Caco-2 (cell line): ENCODE data around the gene HACD2. TPM values are rescaled to one million over a fixed set of nuclear protein-coding genes. Genes with fewer than 3 reads are reported as not detected.

Source experiments
- BruUV-seq: library from RNA; stranded (reverse); fragments of 400-500 nt; replicated peaks from 2 replicates; lab custom pipeline; 2021; lab: Mats Ljungman, UMichigan
- CTCF ChIA-PET: fragments of 300-600 bp; sonication (Branson Sonifier 250); formaldehyde crosslinking; loops from one replicate; lab custom pipeline; 2022; ENCODE audit warnings: antibody characterized with exemption; lab: Charles Lee
- POLR2A ChIA-PET: fragments of 300-600 bp; sonication (Branson Sonifier 250); formaldehyde crosslinking; loops from one replicate; lab custom pipeline; 2022; ENCODE audit warnings: antibody characterized with exemption; lab: Charles Lee
- DNase-seq, 2 experiments: peaks; one replicate each; pipeline versions ENCODE4 v3.0.0 to v3.0.0-alpha.2; 2020 to 2022
- H3K27me3 ChIP-seq: replicated peaks from 2 replicates; pipeline ENCODE4 v1.6.0; 2011; ENCODE audit warnings: low read length; ENCODE audit not compliant: control insufficient read depth, insufficient read depth
- H3K36me3 ChIP-seq: 2 replicates; pipeline ENCODE4 v1.5.1; 2011; ENCODE audit warnings: low read length; ENCODE audit not compliant: control insufficient read depth, insufficient read depth
- H3K4me1 ChIP-seq: fragments of 250-450 bp; sonication (Bioruptor Pico); 2 replicates; pipeline ENCODE4 v1.5.1; 2020; ENCODE audit warnings: mild to moderate bottlenecking
- H3K4me3 ChIP-seq: 2 replicates; pipeline ENCODE4 v1.5.1; 2011; ENCODE audit warnings: low read depth, mild to moderate bottlenecking, control low read depth, low read length
- H3K9me3 ChIP-seq: fragments of 250-450 bp; sonication (Bioruptor Pico); 2 replicates; pipeline ENCODE4 v1.5.1; 2020; ENCODE audit warnings: mild to moderate bottlenecking, moderate library complexity
- H3K27ac Mint-ChIP-seq: one replicate; pipeline ENCODE4 v1.8.0; 2022; ENCODE audit warnings: mixed read lengths; ENCODE audit not compliant: unreplicated experiment
- H3K27me3 Mint-ChIP-seq: one replicate; pipeline ENCODE4 v1.8.0; 2022; ENCODE audit warnings: mixed read lengths; ENCODE audit not compliant: insufficient read depth, unreplicated experiment
- H3K36me3 Mint-ChIP-seq: one replicate; pipeline ENCODE4 v1.8.0; 2022; ENCODE audit warnings: mild to moderate bottlenecking, mixed read lengths; ENCODE audit not compliant: insufficient read depth, unreplicated experiment
- H3K4me1 Mint-ChIP-seq: one replicate; pipeline ENCODE4 v1.8.0; 2022; ENCODE audit warnings: low read depth, mixed read lengths; ENCODE audit not compliant: unreplicated experiment
- H3K4me3 Mint-ChIP-seq: one replicate; pipeline ENCODE4 v1.8.0; 2022; ENCODE audit warnings: mild to moderate bottlenecking, moderate library complexity, mixed read lengths; ENCODE audit not compliant: unreplicated experiment
- H3K9me3 Mint-ChIP-seq: one replicate; pipeline ENCODE4 v1.8.0; 2022; ENCODE audit warnings: mixed read lengths; ENCODE audit not compliant: unreplicated experiment
- CTCF ChIP-seq, 2 experiments: fragments of 200-600 bp in 1 of 2; IDR thresholded peaks; 1 replicate in 1 of 2; 2 replicates in 1 of 2; pipeline versions ENCODE4 v1.5.1 to v1.8.0; 2011 to 2022; ENCODE audit warnings: antibody characterized with exemption in 1 of 2, control low read depth in 1 of 2, inconsistent platforms in 1 of 2, low read depth in 1 of 2, low read length in 1 of 2, mild to moderate bottlenecking in 1 of 2, moderate library complexity in 1 of 2; ENCODE audit not compliant: insufficient read depth in 1 of 2, severe bottlenecking in 1 of 2, unreplicated experiment in 1 of 2
- intact Hi-C: fragments of 100-400 bp; cut with micrococcal nuclease; formaldehyde crosslinking; loops from one replicate; pipeline ENCODE4 v1.10.0; 2022; ENCODE audit not compliant: unreplicated experiment
- total RNA-seq: library from RNA; stranded (reverse); gene quantifications from 2 replicates; pipeline ENCODE4 v1.2.3, GENCODE V29; 2022

HACD2 gene
- total RNA-seq, 1 experiment from 2014 or later = 92.5 TPM

- intact Hi-C loops = loop anchor here (2.0 kb wide), 1 partner anchor 44 kb away; the partner anchor contains the start of gene HACD2
- Histone ChIP-seq H3K27me3 (no peaks in the 10 kb centered on the region), H3K4me3 (no peak overlapping the region), H3K4me1 (peaks cover 6% of the 10 kb centered on the region; the same call in 1 of the 2 replicates), H3K9me3 (no peaks in the 10 kb centered on the region), H3K36me3 (no peaks in the 10 kb centered on the region)
- Mint-ChIP-seq H3K27ac (no peak overlapping the region), H3K36me3 (no peaks in the 10 kb centered on the region), H3K4me1 (peaks cover 14% of the 10 kb centered on the region), H3K27me3 (no peaks in the 10 kb centered on the region), H3K4me3 (no peak overlapping the region), H3K9me3 (no peaks in the 10 kb centered on the region)
- POLR2A ChIA-PET = no interaction called here
- CTCF ChIA-PET = no interaction called here
- BruUV-seq = no TSS peak
- no peak for DNase-seq
- no peak for TF ChIP-seq CTCF (IDR thresholded peaks at IDR 0.05; ENCODE audit: insufficient read depth in 1 of 2, low read depth in 1 of 2, low read length in 1 of 2, severe bottlenecking in 1 of 2, unreplicated experiment in 1 of 2)
Observed at GRCh38 chr3:123628996-123629746, 44.3 kb upstream of the HACD2 start.

GRCh38 chr3:123627673-123628670 lies 43.1 kb upstream of the HACD2 start:
- Mint-ChIP-seq H3K4me1 (peaks cover 17% of the 10 kb centered on the region), H3K36me3 (no peaks in the 10 kb centered on the region), H3K4me3 (no peak overlapping the region), H3K27ac (no peak overlapping the region), H3K27me3 (no peaks in the 10 kb centered on the region), H3K9me3 (no peaks in the 10 kb centered on the region)
- intact Hi-C loops = loop anchor here (2.0 kb wide), 1 partner anchor 43 kb away; the partner anchor contains the start of gene HACD2
- DNase-seq = no peak
- Histone ChIP-seq H3K36me3 (no peaks in the 10 kb centered on the region), H3K27me3 (no peaks in the 10 kb centered on the region), H3K4me3 (no peak overlapping the region), H3K9me3 (no peaks in the 10 kb centered on the region), H3K4me1 (peaks cover 6% of the 10 kb centered on the region; the same call in 1 of the 2 replicates)
- TF ChIP-seq CTCF (IDR thresholded peaks at IDR 0.05; ENCODE audit: insufficient read depth in 1 of 2, low read depth in 1 of 2, low read length in 1 of 2, severe bottlenecking in 1 of 2, unreplicated experiment in 1 of 2) = no peak
- CTCF ChIA-PET = no interaction called here
- POLR2A ChIA-PET = no interaction called here
- no TSS peak for BruUV-seq

- ChIA-PET CTCF (no interaction called here), POLR2A (no interaction called here)
- no TSS peak for BruUV-seq
- intact Hi-C loops = no loop called here
- H3K27ac Mint-ChIP-seq = no peak overlapping the region
- no peaks in the 10 kb centered on the region for H3K27me3 ChIP-seq
- no peak for DNase-seq
- H3K9me3 Mint-ChIP-seq = no peaks in the 10 kb centered on the region
- no peaks in the 10 kb centered on the region for H3K4me1 ChIP-seq
- H3K36me3 ChIP-seq = no peaks in the 10 kb centered on the region
- no peak for TF ChIP-seq CTCF (IDR thresholded peaks at IDR 0.05; ENCODE audit: insufficient read depth in 1 of 2, low read depth in 1 of 2, low read length in 1 of 2, severe bottlenecking in 1 of 2, unreplicated experiment in 1 of 2)
- peaks cover 17% of the 10 kb centered on the region for H3K4me1 Mint-ChIP-seq
- peaks cover 3% of the 10 kb centered on the region for H3K36me3 Mint-ChIP-seq
- H3K4me3 Mint-ChIP-seq = no peak overlapping the region
- H3K27me3 Mint-ChIP-seq = no peaks in the 10 kb centered on the region
- no peaks in the 10 kb centered on the region for H3K9me3 ChIP-seq
- no peak overlapping the region for H3K4me3 ChIP-seq
Observed at GRCh38 chr3:123626881-123627280, 42.0 kb upstream of the HACD2 start.
